GM10847 (cell line): ENCODE data around the gene ACAT2.

Experiments
- POLR2A ChIP-seq: IDR thresholded peaks from 2 replicates; pipeline ENCODE4 v1.6.1; 2011; ENCODE audit not compliant: insufficient read length; ENCODE audit errors: extremely low read depth

The ACAT2 gene

DNA sequence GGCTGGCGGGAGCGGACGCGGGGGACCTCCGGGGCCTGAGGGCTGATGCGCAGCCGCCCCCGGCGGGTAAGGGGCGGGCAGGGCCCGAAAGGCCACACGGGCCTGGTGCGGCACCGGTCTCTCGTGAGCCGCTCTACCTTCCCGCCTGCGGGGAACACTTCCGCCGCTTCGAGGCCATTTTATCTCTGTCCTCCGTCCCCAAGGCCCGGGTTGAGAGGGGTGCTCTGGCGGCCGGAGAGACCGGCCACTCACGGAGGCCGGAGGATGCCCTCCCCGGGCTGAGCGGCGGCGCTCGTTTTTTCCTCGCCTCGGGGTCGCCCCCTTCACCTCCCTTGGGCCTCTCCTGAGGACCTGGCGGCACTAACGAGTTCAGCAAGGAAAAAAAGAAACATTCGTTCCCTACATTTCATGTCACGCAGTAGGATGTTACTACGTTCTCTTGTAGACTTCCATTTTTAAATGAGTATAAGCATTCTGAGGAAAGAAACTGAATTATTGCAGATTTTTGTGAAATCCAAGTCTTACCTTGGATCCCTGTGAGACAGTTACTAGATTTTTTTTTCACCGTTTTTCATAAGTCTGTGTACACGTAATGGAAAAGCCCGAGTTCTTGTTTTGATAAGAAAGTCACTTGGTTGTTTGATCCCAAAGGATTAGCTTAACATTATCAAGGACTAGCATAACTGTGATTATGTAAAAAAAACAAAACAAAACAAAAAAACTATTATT is 34.0 kb upstream of the ACAT2 start:
- TF ChIP-seq POLR2A, result no peak

DNA sequence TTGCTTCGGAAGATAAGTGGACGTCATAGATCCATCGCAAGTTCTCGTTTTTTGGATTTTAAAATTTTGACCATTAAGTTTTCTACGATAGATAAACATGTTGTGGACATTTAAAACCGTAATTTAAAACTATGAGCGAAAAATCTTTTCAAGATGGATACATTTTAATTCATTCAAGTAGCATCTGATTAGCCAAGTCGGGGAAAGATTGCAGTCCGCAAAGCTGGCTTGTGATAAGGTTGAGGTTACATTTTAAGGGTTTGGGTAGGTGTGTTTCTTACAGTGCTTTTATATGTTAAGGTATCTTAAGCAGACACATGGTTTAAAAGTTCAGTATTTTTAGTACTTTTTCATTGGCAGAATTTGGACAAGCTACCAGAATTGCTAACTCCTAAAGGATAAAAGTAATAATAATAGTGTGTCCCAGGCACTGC is 33.3 kb upstream of the ACAT2 start:
- TF ChIP-seq POLR2A, result no peak

DNA sequence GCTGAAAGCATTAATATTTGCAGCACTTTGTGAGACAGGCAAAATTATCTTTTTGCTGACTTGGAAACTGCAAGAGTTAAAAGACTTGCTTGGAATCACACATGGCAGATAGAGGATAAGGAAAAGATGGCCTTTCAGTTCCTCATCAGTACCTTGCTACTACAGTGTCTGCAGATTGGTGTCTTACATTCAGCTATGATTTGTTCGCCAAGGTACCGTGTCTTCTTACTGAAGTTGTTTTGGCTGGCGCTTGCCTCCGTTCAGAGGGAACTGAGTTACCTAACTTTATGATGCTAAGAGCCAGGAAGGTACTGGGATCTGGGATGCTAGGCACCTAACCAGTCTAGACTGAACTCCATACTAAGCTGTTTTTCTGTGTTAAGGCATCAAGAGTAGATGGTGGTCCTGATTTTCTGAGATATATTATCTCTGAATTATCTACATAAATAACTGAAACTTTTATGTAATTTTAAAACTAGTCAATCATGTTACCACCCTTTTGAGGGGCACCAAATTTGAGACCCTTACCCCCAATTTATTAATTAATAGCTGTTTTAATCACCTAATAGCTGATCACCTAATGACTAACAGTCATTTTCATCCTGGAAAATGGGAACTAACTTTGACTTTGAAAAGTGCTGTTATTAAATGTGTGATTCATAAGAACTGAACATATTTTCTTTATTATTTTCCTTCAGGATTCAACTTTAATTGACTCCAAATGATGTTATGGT is 32.1 kb upstream of the ACAT2 start:
- TF ChIP-seq POLR2A, result no peak

DNA sequence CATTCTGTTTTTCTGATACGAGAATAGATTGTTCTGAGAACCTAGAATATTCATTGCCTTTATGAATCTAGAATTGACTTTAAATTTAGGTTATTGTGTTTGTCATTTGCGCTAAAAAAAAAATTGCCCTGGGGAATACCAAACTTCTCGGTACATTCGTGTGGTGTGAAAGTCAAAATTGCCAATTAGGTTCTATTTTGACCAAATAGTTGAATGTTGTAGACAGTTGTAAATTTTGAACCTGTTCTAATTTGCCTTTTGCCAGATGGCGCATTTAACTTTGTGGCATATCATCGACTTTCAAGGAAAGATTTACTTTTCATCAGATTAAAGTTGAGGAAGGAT is 31.5 kb upstream of the ACAT2 start:
- no peak for TF ChIP-seq POLR2A

DNA sequence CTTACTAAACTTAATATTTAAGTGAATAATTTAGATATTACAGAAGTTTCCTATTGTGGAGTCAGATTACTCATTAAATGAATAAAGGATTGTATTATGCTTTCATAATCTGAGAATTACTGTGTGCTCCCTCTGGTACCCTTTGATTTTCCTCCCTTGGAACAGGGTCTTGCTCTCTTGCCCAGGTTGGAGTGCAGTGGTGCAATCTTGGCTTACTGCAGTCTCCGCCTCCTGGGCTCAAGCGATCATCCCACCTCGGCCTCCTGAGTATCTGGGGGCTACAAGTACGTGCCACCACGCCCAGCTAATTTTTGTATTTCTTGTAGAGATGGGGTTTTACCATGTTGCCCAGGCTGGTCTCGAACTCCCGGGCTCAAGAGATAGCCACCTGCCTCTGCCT is 24.9 kb upstream of the ACAT2 start:
- no peak for TF ChIP-seq POLR2A

DNA sequence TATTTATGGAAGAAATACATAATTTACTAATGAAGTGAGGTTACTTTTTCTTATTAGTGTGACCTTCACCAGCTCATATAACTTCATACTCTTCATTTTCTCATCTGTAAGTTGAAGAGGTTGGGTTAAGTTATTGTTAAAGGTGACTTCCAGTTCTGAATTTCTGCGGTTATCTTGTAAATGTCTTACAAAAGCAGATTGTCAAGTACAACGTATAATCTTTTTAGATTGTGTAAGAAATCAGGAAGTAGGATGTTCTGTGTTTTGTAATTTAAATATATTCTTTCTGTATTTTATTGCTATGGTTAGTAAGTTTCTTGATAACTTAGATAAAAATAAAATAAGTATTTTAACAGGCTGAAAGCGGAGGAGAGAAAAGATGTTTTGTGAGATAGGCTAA is 22.5 kb upstream of the ACAT2 start:
- no peak for TF ChIP-seq POLR2A

DNA sequence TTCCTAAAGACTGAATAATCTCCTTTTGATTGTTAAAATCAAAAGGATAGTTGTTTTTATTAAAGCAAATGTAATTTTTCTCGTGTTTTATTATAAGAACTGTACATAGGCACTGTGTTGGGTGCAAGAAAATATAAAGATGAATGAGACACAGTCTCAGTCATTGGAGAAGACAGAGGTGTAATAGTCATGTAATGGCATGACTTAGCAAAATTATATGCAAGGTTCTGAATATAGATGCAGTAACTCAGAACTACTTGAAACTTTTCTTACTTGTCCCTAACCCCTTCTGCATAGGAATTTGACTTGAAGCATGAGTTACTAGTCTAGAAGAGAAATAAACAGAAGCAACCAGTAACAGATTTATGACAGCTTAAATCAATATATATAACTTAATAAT is 19.7 kb upstream of the ACAT2 start:
- TF ChIP-seq POLR2A, result no peak

DNA sequence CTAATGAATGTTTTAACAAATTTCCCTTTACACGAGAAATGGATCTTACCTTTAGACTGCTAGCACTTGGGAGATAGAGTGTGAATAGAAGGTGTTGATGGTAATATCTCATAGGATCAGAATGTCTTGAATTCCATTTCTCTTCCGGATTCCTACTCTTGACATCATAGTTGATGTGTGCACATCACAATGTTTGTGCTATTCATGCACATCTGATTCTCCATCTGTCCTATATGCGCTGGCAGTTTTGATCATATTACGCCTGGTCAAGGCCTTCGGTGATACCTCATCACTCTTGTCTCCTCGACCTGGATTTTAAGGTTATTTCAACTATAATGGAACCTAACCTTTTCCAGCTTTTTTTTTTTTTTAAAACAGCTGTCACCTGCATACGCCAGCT is 16.8 kb upstream of the ACAT2 start:
- TF ChIP-seq POLR2A, result no peak

DNA sequence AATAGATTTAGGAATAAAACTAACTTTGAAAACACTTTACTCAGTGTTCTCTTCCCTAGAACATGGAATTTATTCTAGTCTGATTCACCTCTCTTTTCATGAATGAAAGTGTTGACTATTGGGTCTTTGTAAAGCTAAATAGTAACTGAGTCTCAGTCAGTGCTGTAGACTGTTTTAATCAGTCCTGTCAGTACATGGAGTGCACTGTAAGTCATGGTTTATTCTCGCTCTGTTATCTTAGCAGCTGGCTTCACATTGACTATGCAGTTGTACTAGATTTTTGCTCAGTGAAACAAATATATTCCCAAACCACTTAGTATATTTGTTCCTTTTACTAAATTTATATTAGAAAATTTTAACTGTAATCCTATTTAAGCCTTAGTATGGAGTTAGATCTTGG is 15.1 kb upstream of the ACAT2 start:
- no peak for TF ChIP-seq POLR2A

DNA sequence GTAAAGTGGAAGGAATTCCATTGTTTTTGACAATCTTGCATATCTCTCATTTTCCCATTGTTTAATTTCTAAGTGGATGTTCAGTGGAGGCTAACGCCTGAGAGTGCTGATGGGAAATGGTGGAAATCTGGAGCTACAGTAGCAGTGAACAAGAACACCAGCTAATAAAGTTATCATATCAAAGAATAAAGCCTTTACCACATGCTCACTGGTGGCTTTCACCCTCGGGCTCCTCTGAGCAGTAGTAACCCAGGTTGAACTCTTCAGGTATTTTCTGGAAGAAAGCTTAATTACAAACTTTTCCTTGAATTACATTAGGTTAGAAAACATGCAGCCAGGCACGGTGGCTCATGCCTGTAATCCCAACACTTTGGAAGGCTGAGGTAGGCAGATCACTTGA is 10.4 kb upstream of the ACAT2 start:
- TF ChIP-seq POLR2A, result no peak

DNA sequence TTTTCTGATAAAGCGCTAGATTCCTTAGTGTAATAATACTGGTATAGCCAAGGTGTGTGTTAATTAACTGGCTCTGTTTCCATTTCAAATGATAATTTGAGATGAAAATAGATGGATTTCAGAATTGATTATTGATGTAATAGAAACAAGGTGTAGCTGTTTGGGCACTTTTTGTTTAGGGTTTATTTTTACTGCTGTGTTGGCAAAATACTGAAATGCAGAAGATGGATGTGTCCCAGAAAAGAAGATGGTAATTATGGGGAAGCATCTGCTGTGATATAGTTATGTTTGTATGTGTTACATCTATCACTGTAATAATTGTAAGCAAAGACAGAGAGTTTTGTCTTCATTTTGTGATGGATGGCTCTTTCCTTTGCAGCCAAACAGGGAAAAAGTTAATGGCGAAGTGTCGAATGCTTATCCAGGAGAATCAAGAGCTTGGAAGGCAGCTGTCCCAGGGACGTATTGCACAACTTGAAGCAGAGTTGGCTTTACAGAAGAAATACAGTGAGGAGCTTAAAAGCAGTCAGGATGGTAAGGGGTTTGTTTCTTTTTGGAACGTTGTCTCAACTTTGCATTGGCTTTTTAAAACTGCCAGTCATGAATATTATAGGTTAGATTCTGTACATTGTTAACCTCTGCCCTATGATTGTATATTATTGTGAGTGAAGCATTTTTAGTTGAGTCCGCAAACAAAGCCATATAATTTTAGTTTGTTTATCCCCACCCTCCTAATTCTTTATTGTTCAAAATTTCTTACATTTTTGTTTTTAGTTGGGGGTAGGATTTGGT is 8.6 kb upstream of the ACAT2 start:
- no peak for TF ChIP-seq POLR2A

DNA sequence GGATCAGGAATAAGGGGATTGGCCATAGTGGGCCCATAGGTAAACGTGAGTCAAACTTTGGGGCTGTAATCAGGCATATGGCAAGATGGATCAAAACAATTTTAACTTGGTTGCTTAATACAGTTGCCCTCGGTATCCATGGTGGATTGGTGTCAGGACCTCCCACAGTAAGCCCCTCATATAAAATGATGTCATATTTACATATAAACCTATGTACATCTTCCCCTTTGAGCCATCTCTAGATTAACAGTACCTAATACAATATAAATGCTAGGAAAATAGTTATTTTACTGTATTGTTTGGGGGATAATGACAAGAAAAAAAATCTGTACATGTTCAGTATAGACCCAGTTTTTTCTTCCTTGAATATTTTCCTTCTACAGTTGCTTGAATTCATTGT is 7.4 kb upstream of the ACAT2 start:
- no peak for TF ChIP-seq POLR2A

DNA sequence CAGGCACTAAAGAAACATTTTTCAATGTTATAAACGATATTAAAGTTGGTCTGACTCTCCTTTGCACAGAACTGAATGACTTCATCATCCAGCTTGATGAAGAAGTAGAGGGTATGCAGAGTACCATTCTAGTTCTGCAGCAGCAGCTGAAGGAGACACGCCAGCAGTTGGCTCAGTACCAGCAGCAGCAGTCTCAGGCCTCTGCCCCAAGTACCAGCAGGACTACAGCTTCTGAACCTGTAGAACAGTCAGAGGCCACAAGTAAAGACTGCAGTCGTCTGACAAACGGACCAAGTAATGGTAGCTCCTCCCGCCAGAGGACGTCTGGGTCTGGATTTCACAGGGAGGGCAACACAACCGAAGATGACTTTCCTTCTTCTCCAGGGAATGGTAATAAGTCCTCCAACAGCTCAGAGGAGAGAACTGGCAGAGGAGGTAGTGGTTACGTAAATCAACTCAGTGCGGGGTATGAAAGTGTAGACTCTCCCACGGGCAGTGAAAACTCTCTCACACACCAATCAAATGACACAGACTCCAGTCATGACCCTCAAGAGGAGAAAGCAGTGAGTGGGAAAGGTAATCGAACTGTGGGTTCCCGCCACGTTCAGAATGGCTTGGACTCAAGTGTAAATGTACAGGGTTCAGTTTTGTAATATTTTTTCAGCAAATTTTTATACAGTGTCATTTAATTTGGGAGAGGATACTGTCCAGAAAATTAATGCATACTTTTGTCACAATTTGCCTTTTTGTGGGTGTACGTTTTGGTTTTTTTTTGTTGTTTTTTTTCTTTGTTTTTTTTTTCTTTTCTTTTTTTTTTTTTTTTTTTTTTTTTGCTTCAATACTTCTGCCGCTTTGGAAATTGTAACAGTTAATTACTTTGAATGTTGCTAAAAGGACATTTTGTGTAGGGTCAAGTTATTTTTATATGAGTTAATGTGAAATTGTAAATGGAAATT is 6.6 kb upstream of the ACAT2 start:
- no peak for TF ChIP-seq POLR2A

DNA sequence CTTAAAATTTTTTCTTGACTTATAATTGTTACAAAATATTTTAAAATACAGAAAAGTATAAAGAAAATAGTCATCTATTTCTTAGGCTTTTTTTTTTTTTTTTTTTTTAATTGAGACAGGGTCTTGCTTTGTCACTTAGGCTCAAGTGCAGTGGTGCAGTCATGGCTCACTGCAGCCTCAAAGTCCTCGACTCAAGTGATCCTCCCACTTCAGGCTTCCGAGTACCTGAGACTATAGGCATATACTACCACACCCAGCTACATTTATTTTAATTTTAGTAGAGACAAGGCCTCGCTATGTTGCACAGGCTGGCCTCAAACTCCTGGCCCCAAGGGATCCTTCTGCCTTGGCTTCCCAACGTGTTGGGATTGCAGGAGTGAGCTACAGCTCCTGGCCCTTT is 5.3 kb upstream of the ACAT2 start:
- TF ChIP-seq POLR2A, result no peak

DNA sequence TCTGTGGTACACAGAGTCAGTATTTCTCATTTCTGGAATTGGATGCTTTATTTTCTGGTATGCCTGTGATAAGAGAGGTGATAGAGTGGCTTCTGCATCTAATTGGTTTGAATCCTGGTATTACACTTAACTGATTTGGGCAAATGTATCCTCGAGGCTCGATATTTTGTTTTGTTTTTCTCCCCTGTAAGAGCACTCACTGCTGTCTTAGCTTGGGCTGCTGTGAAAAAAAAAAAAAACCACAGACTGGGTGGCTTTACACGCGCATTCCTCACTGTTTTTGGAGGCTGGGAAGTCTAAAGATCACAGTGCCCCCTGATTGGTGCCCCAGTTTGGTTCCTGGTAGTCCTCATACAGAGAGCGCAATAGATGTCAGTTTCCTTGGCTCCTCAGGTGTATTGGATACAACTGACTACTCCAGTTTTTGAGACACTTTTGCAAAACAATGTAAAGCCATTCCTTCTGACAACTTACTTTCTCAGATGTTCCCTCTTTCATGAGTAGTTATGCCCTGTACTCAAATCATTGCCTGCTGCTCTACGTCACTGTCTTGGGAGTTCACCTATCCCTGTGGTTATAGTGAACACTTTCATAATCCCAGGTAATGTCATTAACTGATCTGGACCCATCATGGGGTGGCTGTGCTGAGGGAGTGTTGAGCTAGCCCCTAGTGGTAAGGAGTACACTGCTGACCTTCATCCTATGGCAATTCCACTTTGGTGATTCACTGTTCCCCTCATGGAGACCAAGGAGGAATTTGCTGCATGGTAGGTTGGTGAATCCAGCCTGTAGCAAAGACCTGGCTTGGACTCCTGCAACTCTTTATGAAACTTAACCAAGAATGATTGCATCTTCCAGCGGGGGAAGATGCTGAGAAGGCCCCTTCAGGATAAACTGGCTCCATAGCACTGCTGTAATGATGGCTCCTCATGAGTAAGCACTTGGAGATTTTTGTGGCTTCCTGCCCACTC is 3.5 kb upstream of the ACAT2 start:
- no peak for TF ChIP-seq POLR2A
